Gastrocnemius medialis (tissue), 4 donors: ENCODE results near the gene KLHL29. TPM values are rescaled to one million over a fixed set of nuclear protein-coding genes. Genes with fewer than 3 reads are reported as not detected.

Experiments used
- ATAC-seq, 2 donors: fragments of 150-250 bp; one replicate each; pipeline ENCODE4 v1.9.1; 2016
- DNase-seq, 2 donors: peaks; one replicate each; pipeline ENCODE4 v3.0.0-alpha.2; 2019
- H3K27ac ChIP-seq, 4 donors: fragments of 200-600 bp; sonication (generic); 1 replicate in 1 of 4; 2 replicates in 3 of 4; pipeline ENCODE4 v1.5.1; 2016 to 2018; ENCODE audit warnings: mild to moderate bottlenecking in 2 of 4, moderate library complexity in 1 of 4
- H3K27me3 ChIP-seq, 3 donors: fragments of 200-600 bp; sonication (generic) in 2 of 3; 1 replicate in 1 of 3; 2 replicates in 2 of 3; pipeline versions ENCODE4 v1.5.1 to v1.6.0; 2016 to 2019; ENCODE audit warnings: mild to moderate bottlenecking in 1 of 3, moderate library complexity in 1 of 3
- H3K36me3 ChIP-seq, 2 donors: fragments of 200-600 bp; sonication (generic) in 1 of 2; one replicate each; pipeline ENCODE4 v1.5.1; 2017 to 2018
- H3K4me1 ChIP-seq, 2 donors: fragments of 200-600 bp; sonication (generic) in 1 of 2; one replicate each; pipeline ENCODE4 v1.5.1; 2016 to 2017; ENCODE audit warnings: mild to moderate bottlenecking in 2 of 2
- H3K4me3 ChIP-seq, 4 donors: fragments of 200-600 bp; sonication (generic) in 3 of 4; 1 replicate in 1 of 4; 2 replicates in 3 of 4; pipeline ENCODE4 v1.5.1; 2016 to 2019; ENCODE audit warnings: mild to moderate bottlenecking in 2 of 4
- H3K9me3 ChIP-seq, 3 donors: fragments of 200-600 bp; sonication (generic) in 2 of 3; 1 replicate in 1 of 3; 2 replicates in 2 of 3; pipeline ENCODE4 v1.5.1; 2016 to 2019
- POLR2A ChIP-seq, 2 donors: fragments of 450-650 bp; IDR thresholded peaks; one replicate each; pipeline ENCODE4 v1.6.1; 2017; ENCODE audit warnings: antibody characterized with exemption in 2 of 2, mild to moderate bottlenecking in 2 of 2, moderate library complexity in 2 of 2
- in situ Hi-C, 4 donors: fragments of 200-750 bp; cut with MboI; loops; one replicate each; pipeline versions ENCODE4 v1.15.0 to v1.8.0; 2017; ENCODE audit warnings: low sequenced_read_pairs in 4 of 4
- intact Hi-C: fragments of 100-400 bp; cut with DNase I; formaldehyde crosslinking; loops from one replicate; pipeline ENCODE4 v1.15.1; 2023; ENCODE audit warnings: low total_unique reads
- total RNA-seq, 4 donors: library from RNA; depleted of rRNA; stranded (reverse); fragments of >200 nt; gene quantifications; one replicate each; pipeline versions ENCODE4 v1.1.0 to v1.2.3, GENCODE V29; 2016
- TF ChIP-seq, protein P1 (sequence below), 5 experiments: fragments of 450-650 bp in 3 of 5; fragments of 200-600 bp in 2 of 5; sonication (generic) in 2 of 5; IDR thresholded peaks in 4 of 5; conservative IDR thresholded peaks in 1 of 5; 1 replicate in 4 of 5; 2 replicates in 1 of 5; pipeline ENCODE4 v1.5.1; 2016 to 2019; ENCODE audit warnings: antibody characterized with exemption in 5 of 5, mild to moderate bottlenecking in 3 of 5, moderate library complexity in 3 of 5

Gene KLHL29
- total RNA-seq, 4 donors from 2014 or later = 4.3 to 24.9 (median 8.7) TPM

DNA sequence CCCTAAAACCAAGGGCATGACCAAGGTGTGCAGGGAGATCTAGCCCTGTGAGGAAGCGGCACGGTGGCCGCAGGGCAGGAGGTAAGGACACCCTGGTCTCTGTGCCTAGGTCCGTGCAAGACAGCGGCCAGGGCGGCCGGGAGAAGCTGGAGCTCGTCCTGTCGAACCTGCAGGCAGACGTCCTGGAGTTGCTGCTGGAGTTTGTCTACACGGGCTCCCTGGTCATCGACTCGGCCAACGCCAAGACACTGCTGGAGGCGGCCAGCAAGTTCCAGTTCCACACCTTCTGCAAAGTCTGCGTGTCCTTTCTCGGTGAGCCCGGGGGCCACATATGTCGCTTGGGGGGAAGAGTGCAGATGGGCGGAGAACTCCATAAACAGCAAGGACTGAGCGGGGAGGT lies 306.6 kb downstream of the KLHL29 start:
- intact Hi-C loops (no loop called here), in situ Hi-C loops (no loop called here)
- Histone ChIP-seq H3K4me1 (peaks cover 0 to 9% of the 10 kb centered on the region in 2 donors), H3K4me3 (no peak overlapping the region), H3K36me3 (peaks cover 0 to 1% of the 10 kb centered on the region in 2 donors), H3K27me3 (no peaks in the 10 kb centered on the region), H3K27ac (peak overlapping the region in 2 of 4 donors; percentile 68 to 78), H3K9me3 (no peaks in the 10 kb centered on the region)
- no peak for TF ChIP-seq POLR2A (IDR thresholded peaks at IDR 0.05)
- TF ChIP-seq, protein P1, sequence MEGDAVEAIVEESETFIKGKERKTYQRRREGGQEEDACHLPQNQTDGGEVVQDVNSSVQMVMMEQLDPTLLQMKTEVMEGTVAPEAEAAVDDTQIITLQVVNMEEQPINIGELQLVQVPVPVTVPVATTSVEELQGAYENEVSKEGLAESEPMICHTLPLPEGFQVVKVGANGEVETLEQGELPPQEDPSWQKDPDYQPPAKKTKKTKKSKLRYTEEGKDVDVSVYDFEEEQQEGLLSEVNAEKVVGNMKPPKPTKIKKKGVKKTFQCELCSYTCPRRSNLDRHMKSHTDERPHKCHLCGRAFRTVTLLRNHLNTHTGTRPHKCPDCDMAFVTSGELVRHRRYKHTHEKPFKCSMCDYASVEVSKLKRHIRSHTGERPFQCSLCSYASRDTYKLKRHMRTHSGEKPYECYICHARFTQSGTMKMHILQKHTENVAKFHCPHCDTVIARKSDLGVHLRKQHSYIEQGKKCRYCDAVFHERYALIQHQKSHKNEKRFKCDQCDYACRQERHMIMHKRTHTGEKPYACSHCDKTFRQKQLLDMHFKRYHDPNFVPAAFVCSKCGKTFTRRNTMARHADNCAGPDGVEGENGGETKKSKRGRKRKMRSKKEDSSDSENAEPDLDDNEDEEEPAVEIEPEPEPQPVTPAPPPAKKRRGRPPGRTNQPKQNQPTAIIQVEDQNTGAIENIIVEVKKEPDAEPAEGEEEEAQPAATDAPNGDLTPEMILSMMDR (IDR thresholded peaks at IDR 0.05 in 4 of 5, conservative IDR thresholded peaks at IDR 0.05 in 1 of 5) = no peak
- no peak for DNase-seq
- ATAC-seq = no peak

DNA sequence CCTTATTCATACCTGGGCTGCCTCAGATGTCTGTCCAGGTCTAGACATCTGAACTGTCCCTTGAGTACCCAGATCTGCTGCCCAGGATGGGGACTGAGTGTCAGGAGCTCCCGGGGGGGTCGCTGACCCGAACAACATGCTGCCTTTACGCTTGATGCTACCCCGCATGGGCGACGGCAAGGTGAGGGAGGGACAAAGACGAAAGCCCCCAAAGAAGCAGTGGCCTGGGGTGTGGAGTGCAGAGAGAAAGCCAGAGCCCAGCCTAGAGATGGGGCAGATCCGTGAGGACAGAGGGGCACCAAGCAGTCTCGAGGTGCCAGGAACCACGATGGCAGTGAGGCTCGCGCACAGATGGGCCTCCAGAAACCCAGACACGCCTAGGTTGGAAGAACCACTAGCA lies 307.3 kb downstream of the KLHL29 start:
- Histone ChIP-seq H3K27ac (no peak overlapping the region), H3K4me3 (no peak overlapping the region), H3K9me3 (no peaks in the 10 kb centered on the region), H3K4me1 (peaks cover under 1 to 13% of the 10 kb centered on the region in 2 donors), H3K27me3 (no peaks in the 10 kb centered on the region), H3K36me3 (no peaks in the 10 kb centered on the region)
- ATAC-seq (no peak), DNase-seq (no peak)
- intact Hi-C loops (no loop called here), in situ Hi-C loops (no loop called here)
- TF ChIP-seq POLR2A (IDR thresholded peaks at IDR 0.05) = no peak

DNA sequence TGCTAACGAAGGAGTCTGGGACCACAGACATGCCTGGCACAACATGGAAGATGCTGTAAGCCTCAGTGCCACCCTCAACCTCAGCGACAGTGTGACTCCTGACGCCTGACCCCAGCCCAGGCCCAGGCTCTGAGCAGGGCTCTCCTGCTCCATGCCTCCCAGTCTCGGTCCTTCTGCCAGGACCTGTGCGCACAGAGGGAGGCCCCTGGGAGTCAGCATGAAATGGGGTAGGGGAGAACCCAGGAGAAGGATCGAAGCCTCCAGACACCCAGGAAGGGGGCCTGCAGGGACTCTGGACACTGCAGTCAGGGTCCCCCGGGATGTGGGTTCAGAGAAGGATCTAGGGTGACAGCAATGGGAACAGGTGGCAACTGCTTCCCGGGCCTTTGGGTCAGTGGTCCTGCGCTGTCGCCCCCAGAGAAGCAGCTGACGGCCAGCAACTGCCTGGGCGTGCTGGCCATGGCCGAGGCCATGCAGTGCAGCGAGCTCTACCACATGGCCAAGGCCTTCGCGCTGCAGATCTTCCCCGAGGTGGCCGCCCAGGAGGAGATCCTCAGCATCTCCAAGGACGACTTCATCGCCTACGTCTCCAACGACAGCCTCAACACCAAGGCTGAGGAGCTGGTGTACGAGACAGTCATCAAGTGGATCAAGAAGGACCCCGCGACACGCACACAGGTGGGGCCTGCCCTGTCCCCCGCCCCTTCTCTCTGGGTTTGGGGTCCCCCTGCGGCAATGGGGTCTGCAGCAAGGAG lies 308.0 kb downstream of the KLHL29 start:
- intact Hi-C loops (no loop called here), in situ Hi-C loops (no loop called here)
- DNase-seq (peak in 1 of 2 donors; percentile 11), ATAC-seq (no peak)
- no peak for TF ChIP-seq POLR2A (IDR thresholded peaks at IDR 0.05)
- TF ChIP-seq, protein P1 (IDR thresholded peaks at IDR 0.05 in 4 of 5, conservative IDR thresholded peaks at IDR 0.05 in 1 of 5) = no peak
- H3K4me1 ChIP-seq = peaks cover 8 to 20% of the 10 kb centered on the region in 2 donors
- no peaks in the 10 kb centered on the region for H3K27me3 ChIP-seq
- H3K27ac ChIP-seq = no peak overlapping the region
- H3K9me3 ChIP-seq = no peaks in the 10 kb centered on the region
- no peaks in the 10 kb centered on the region for H3K36me3 ChIP-seq
- H3K4me3 ChIP-seq = no peak overlapping the region

DNA sequence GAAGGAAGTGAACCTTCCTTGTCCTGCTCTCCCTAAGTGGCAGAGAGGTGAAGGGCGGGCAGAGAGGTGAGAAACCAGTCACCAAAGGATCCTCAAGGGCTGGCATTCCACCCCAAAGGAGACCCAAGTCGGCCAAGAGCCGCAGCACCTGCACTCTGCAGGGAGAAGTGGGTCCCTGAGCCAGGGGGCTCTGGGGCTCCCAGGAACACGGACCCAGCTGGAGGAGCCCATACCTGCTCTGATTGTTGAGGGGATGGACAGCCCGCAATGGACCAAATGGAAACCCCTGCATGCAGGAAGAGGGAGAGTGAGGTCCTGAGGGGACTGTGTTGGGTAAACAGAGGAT lies 308.6 kb downstream of the KLHL29 start:
- intact Hi-C loops (no loop called here), in situ Hi-C loops (no loop called here)
- peaks cover 13 to 26% of the 10 kb centered on the region in 2 donors for H3K4me1 ChIP-seq
- no peaks in the 10 kb centered on the region for H3K27me3 ChIP-seq
- TF ChIP-seq POLR2A (IDR thresholded peaks at IDR 0.05) = no peak
- TF ChIP-seq, protein P1 (IDR thresholded peaks at IDR 0.05 in 4 of 5, conservative IDR thresholded peaks at IDR 0.05 in 1 of 5) = no peak
- H3K27ac ChIP-seq = no peak overlapping the region
- ATAC-seq (no peak), DNase-seq (peak in 1 of 2 donors; percentile 6)
- no peaks in the 10 kb centered on the region for H3K36me3 ChIP-seq
- no peaks in the 10 kb centered on the region for H3K9me3 ChIP-seq
- no peak overlapping the region for H3K4me3 ChIP-seq

DNA sequence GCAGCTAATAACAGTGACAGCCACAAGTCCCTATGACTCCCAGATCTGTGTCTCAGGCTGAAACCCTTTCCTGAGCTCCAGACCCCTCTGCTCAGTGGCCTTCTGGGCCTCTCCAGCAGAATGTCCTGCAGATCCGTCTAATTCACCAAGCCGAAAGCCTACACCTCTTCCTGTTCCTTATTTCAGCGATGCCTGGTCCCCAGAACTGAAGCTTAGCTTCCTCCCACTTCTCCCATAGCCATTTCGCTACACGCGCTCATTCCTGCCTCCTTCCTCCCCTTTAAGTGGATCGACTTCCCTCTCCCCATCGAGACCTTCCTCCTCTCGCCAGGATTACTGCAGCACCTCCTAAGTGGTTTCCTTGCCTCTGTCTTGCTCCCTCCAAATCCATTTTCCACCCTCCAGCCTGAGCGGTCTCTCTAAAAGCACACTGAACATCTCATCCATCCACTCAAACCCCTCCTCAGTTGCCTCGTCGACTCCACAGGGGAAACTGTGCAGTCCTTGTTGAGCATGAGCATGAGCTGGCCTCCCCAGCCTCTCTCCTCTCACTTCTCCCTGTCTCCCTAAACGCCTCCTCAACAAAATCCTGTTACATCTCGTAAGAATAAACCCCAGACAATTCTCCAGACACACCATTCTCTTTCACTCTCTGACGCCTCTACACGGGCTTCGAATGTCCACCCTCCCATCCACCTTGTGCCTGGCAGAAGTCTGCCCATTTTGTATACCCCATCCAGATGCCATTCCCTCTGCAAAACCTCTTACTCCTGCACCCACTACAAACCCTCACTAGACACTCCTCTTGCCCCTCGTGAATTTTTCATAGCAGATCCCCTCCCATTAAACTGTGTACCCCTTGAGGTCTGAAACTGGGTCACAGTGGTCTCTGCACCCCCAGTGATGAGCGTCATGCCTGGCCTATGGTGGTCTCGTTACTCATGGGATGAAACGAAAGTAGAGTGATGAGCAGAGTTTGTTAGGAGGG lies 309.4 kb downstream of the KLHL29 start:
- no peak overlapping the region for H3K4me3 ChIP-seq
- TF ChIP-seq, protein P1 (IDR thresholded peaks at IDR 0.05 in 4 of 5, conservative IDR thresholded peaks at IDR 0.05 in 1 of 5) = no peak
- TF ChIP-seq POLR2A (IDR thresholded peaks at IDR 0.05) = no peak
- H3K27me3 ChIP-seq = no peaks in the 10 kb centered on the region
- no peaks in the 10 kb centered on the region for H3K36me3 ChIP-seq
- intact Hi-C loops (no loop called here), in situ Hi-C loops (no loop called here)
- no peaks in the 10 kb centered on the region for H3K9me3 ChIP-seq
- no peak overlapping the region for H3K27ac ChIP-seq
- H3K4me1 ChIP-seq = peaks cover 20 to 31% of the 10 kb centered on the region in 2 donors
- DNase-seq = peak in 1 of 2 donors; percentile 11
- no peak for ATAC-seq
